IMR-90 (cell line): Measurements from ENCODE around the gene PDYN. TPM values are rescaled to one million over a fixed set of nuclear protein-coding genes. Genes with fewer than 3 reads are reported as not detected.

Experiments used
- ATAC-seq: fragments of 200-7000 bp; cut with Tn5 transposase; 2 replicates; pipeline ENCODE4 v1.9.1; 2020; ENCODE audit warnings: low read depth, mild to moderate bottlenecking, moderate library complexity
- BruUV-seq: library from RNA; stranded (reverse); fragments of 400-500 nt; replicated peaks from 2 replicates; lab custom pipeline; 2021; lab: Mats Ljungman, UMichigan
- CTCF ChIA-PET: fragments of 300-600 bp; formaldehyde crosslinking; extraction: SDS; loops from one replicate; lab custom pipeline; 2021; ENCODE audit warnings: antibody characterized with exemption; lab: Yijun Ruan, JAX
- POLR2A ChIA-PET: fragments of 300-600 bp; sonication (Branson Sonifier 250); formaldehyde crosslinking; loops from one replicate; lab custom pipeline; 2022; ENCODE audit warnings: antibody characterized with exemption; ENCODE audit not compliant: unreplicated experiment; lab: Charles Lee
- DNase-seq: peaks from one replicate; pipeline ENCODE4 v3.0.0; 2013
- H2AFZ ChIP-seq: replicated peaks from 2 replicates; pipeline ENCODE3; 2013; ENCODE audit warnings: low read length, mild to moderate bottlenecking; ENCODE audit not compliant: poor library complexity
- H2AK5ac ChIP-seq: 2 replicates; pipeline ENCODE4 v1.6.1; 2013; ENCODE audit warnings: low read depth, low read length, inconsistent platforms
- H2AK9ac ChIP-seq: replicated peaks from 2 replicates; pipeline ENCODE3; 2013; ENCODE audit warnings: mild to moderate bottlenecking, low read depth, low read length, moderate library complexity; ENCODE audit not compliant: poor library complexity
- H2BK120ac ChIP-seq: 2 replicates; pipeline ENCODE4 v1.6.1; 2013; ENCODE audit warnings: low read depth, low read length, inconsistent platforms
- H2BK15ac ChIP-seq: 3 replicates; pipeline ENCODE4 v1.6.1; 2013; ENCODE audit warnings: low read depth, low read length, inconsistent platforms
- H2BK20ac ChIP-seq: 2 replicates; pipeline ENCODE4 v1.6.1; 2013; ENCODE audit warnings: low read depth, mild to moderate bottlenecking, inconsistent platforms, low read length, moderate library complexity
- H2BK5ac ChIP-seq: 2 replicates; pipeline ENCODE4 v1.6.1; 2013; ENCODE audit warnings: mild to moderate bottlenecking, low read depth, low read length, inconsistent platforms; ENCODE audit not compliant: poor library complexity, severe bottlenecking
- H3K14ac ChIP-seq: replicated peaks from 2 replicates; pipeline ENCODE4 v1.6.1; 2013; ENCODE audit warnings: low read depth, low read length, inconsistent platforms
- H3K18ac ChIP-seq: 2 replicates; pipeline ENCODE4 v1.6.1; 2013; ENCODE audit warnings: low read depth, low read length, control low read depth
- H3K23ac ChIP-seq: 2 replicates; pipeline ENCODE4 v1.6.1; 2013; ENCODE audit warnings: low read depth, low read length, inconsistent platforms
- H3K27ac ChIP-seq: 2 replicates; pipeline ENCODE4 v1.5.1; 2013; ENCODE audit warnings: mild to moderate bottlenecking, control low read depth, low read length; ENCODE audit not compliant: insufficient read depth
- H3K27me3 ChIP-seq: 2 replicates; pipeline ENCODE4 v1.6.1; 2013; ENCODE audit warnings: low read length; ENCODE audit not compliant: control insufficient read depth, insufficient read depth
- H3K36me3 ChIP-seq: 2 replicates; pipeline ENCODE4 v1.6.1; 2013; ENCODE audit warnings: low read length, mixed read lengths; ENCODE audit not compliant: control insufficient read depth, insufficient read depth
- H3K4ac ChIP-seq: 2 replicates; pipeline ENCODE4 v1.6.1; 2013; ENCODE audit warnings: low read depth, low read length, inconsistent platforms
- H3K4me1 ChIP-seq: 2 replicates; pipeline ENCODE4 v1.6.1; 2013; ENCODE audit warnings: low read length, mixed read lengths; ENCODE audit not compliant: control insufficient read depth, insufficient read depth
- H3K4me2 ChIP-seq: 2 replicates; pipeline ENCODE4 v1.6.1; 2013; ENCODE audit warnings: low read depth, mild to moderate bottlenecking, control low read depth, low read length, moderate library complexity
- H3K4me3 ChIP-seq: 2 replicates; pipeline ENCODE4 v1.5.1; 2013; ENCODE audit warnings: low read depth, mild to moderate bottlenecking, control low read depth, low read length, moderate library complexity; ENCODE audit not compliant: insufficient read depth
- H3K56ac ChIP-seq: 2 replicates; pipeline ENCODE4 v1.6.1; 2013; ENCODE audit warnings: low read length, inconsistent platforms; ENCODE audit not compliant: insufficient read depth; ENCODE audit errors: extremely low read depth
- H3K79me1 ChIP-seq, 2 experiments: 2 replicates each; pipeline ENCODE4 v1.6.1; 2013; ENCODE audit warnings: low read length in 2 of 2, inconsistent platforms in 1 of 2, low read depth in 1 of 2
- H3K9ac ChIP-seq: 2 replicates; pipeline ENCODE4 v1.6.1; 2013; ENCODE audit warnings: low read depth, low read length, control low read depth
- H3K9me1 ChIP-seq: 2 replicates; pipeline ENCODE4 v1.6.1; 2013; ENCODE audit warnings: low read length, inconsistent platforms; ENCODE audit not compliant: insufficient read depth
- H3K9me3 ChIP-seq: 2 replicates; pipeline ENCODE4 v1.6.1; 2013; ENCODE audit warnings: low read length; ENCODE audit not compliant: control insufficient read depth, insufficient read depth
- H4K20me1 ChIP-seq: 2 replicates; pipeline ENCODE4 v1.6.1; 2013; ENCODE audit warnings: low read length, inconsistent platforms; ENCODE audit not compliant: insufficient read depth
- H4K5ac ChIP-seq: 2 replicates; pipeline ENCODE4 v1.6.1; 2013; ENCODE audit warnings: mild to moderate bottlenecking, low read depth, low read length, control low read depth
- H4K8ac ChIP-seq, 2 experiments: 2 replicates each; pipeline ENCODE4 v1.6.1; 2013; ENCODE audit warnings: low read depth in 2 of 2, low read length in 2 of 2, control low read depth in 1 of 2, inconsistent platforms in 1 of 2
- H4K91ac ChIP-seq: 2 replicates; pipeline ENCODE4 v1.6.1; 2013; ENCODE audit warnings: low read depth, low read length, inconsistent platforms; ENCODE audit not compliant: insufficient read depth
- BHLHE40 ChIP-seq: fragments of 150-350 bp; IDR thresholded peaks from 2 replicates; pipeline ENCODE4 v1.6.1; 2016; ENCODE audit warnings: mild to moderate bottlenecking, low read depth, low read length
- CEBPB ChIP-seq: IDR thresholded peaks from 2 replicates; pipeline ENCODE4 v1.6.1; 2012; ENCODE audit warnings: low read depth, low read length, improper control_type of control experiment
- CHD1 ChIP-seq: IDR thresholded peaks from 2 replicates; pipeline ENCODE4 v1.6.1; 2012; ENCODE audit warnings: low read depth, low read length, improper control_type of control experiment
- FOS ChIP-seq: fragments of 150-350 bp; IDR thresholded peaks from 2 replicates; pipeline ENCODE4 v1.6.1; 2016; ENCODE audit warnings: low read depth, low read length
- MAFK ChIP-seq: IDR thresholded peaks from 2 replicates; pipeline ENCODE4 v1.6.1; 2012; ENCODE audit warnings: low read depth, low read length, improper control_type of control experiment
- MAZ ChIP-seq: IDR thresholded peaks from 2 replicates; pipeline ENCODE4 v1.6.1; 2012; ENCODE audit warnings: low read depth, mild to moderate bottlenecking, low read length, improper control_type of control experiment, moderate library complexity, borderline replicate concordance
- MXI1 ChIP-seq: IDR thresholded peaks from 2 replicates; pipeline ENCODE4 v1.6.1; 2012; ENCODE audit warnings: low read depth, mild to moderate bottlenecking, low read length, moderate library complexity, borderline replicate concordance
- NFE2L2 ChIP-seq: fragments of 150-350 bp; IDR thresholded peaks from 2 replicates; pipeline ENCODE4 v1.6.1; 2016; ENCODE audit warnings: low read depth, mild to moderate bottlenecking, low read length
- POLR2A ChIP-seq: IDR thresholded peaks from 2 replicates; pipeline ENCODE4 v1.6.1; 2012; ENCODE audit warnings: mild to moderate bottlenecking, low read depth, low read length
- RAD21 ChIP-seq: IDR thresholded peaks from 2 replicates; pipeline ENCODE4 v1.6.1; 2012; ENCODE audit warnings: low read length, improper control_type of control experiment
- RCOR1 ChIP-seq: IDR thresholded peaks from 2 replicates; pipeline ENCODE4 v1.6.1; 2012; ENCODE audit warnings: mild to moderate bottlenecking, low read length, improper control_type of control experiment; ENCODE audit not compliant: insufficient replicate concordance
- RFX5 ChIP-seq: IDR thresholded peaks from 2 replicates; pipeline ENCODE4 v1.8.0; 2012; ENCODE audit warnings: low read depth, mild to moderate bottlenecking, low read length, moderate library complexity
- SMC3 ChIP-seq: fragments of 150-350 bp; IDR thresholded peaks from 2 replicates; pipeline ENCODE4 v1.6.1; 2016; ENCODE audit warnings: low read depth, mild to moderate bottlenecking, antibody characterized with exemption, low read length, moderate library complexity
- WGBS, 2 experiments: methylation state at CpG; one replicate each; pipeline versions ENCODE4 v1.1.5 to v1.1.7; 2013; ENCODE audit warnings: missing lambda C conversion rate in 2 of 2; ENCODE audit not compliant: insufficient read length in 1 of 2; ENCODE audit errors: extremely low coverage in 2 of 2; 5-methylcytosine and 5-hydroxymethylcytosine counted together
- dilution Hi-C: fragments of 300-500 bp; cut with HindIII; formaldehyde crosslinking; loops from one replicate; pipeline ENCODE4 v1.14.3; 2018; ENCODE audit warnings: low sequenced_read_pairs; ENCODE audit not compliant: unreplicated experiment
- in situ Hi-C: fragments of 300-500 bp; cut with MboI; formaldehyde crosslinking; loops from 3 replicates; pipeline ENCODE4 v1.14.3; 2019; ENCODE audit warnings: low sequenced_read_pairs, inconsistent platforms, mixed read lengths
- intact Hi-C: fragments of 100-400 bp; cut with micrococcal nuclease; formaldehyde crosslinking; loops from 2 replicates; pipeline ENCODE4 v1.10.0; 2022
- polyA plus RNA-seq, 3 experiments: library from polyadenylated mRNA; depleted of rRNA; stranded (reverse); fragments of >200 nt; gene quantifications; 2 replicates each; pipeline ENCODE4 v1.2.3, GENCODE V29; 2012; ENCODE audit warnings: low replicate concordance in 1 of 3
- total RNA-seq: library from RNA; depleted of rRNA; stranded (reverse); fragments of >200 nt; gene quantifications from 2 replicates; pipeline ENCODE4 v1.2.3, GENCODE V29; 2012
- TF ChIP-seq, protein P1 (sequence below): fragments of 150-350 bp; IDR thresholded peaks from 2 replicates; pipeline ENCODE4 v1.6.1; 2016; ENCODE audit warnings: low read depth, mild to moderate bottlenecking, low read length, moderate library complexity, borderline replicate concordance
- TF ChIP-seq, protein P2 (sequence below): fragments of 150-350 bp; IDR thresholded peaks from 2 replicates; pipeline ENCODE4 v1.6.1; 2017; ENCODE audit warnings: mild to moderate bottlenecking, antibody characterized with exemption, low read length, low read depth
- TF ChIP-seq, protein P3 (sequence below): conservative IDR thresholded peaks from 2 replicates; pipeline ENCODE4 v1.5.1; 2012; ENCODE audit warnings: mild to moderate bottlenecking, low read depth, low read length, improper control_type of control experiment

PDYN gene
- total and polyA plus RNA-seq, 2 of the 4 experiments (the other 2 are of a cell fraction), result not detected

DNA sequence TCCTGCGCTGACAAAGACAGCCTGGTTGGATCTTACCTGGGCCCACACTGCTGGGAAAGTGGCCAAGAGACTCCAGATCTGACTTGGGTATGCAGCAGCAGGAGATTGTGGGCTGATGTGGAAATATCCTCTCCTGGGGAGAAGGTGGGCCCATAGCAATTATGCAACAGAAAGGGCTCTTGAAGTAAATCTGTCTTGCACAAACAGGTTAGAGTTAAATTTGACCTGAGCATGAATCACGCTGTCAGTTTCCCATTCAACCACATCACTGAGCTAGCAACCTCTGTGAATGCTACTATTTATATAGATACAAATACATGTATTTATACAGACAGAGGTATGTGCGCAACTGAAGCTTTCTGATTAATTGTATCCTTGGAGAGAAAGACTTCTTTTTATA lies 28.3 kb upstream of the PDYN start:
- WGBS, 2 experiments, result no CpG with 5 or more reads among the region's 3 CpGs
- no peak overlapping the region for H3K18ac ChIP-seq
- H4K20me1 ChIP-seq, result no peaks in the 10 kb centered on the region
- no peaks in the 10 kb centered on the region for H3K9me1 ChIP-seq
- no peak overlapping the region for H3K4ac ChIP-seq
- H3K4me2 ChIP-seq, result no peak overlapping the region
- BruUV-seq, result no TSS peak
- H3K9ac ChIP-seq, result no peak overlapping the region
- intact Hi-C loops (no loop called here), in situ Hi-C loops (no loop called here), dilution Hi-C loops (no loop called here)
- no peaks in the 10 kb centered on the region for H3K79me1 ChIP-seq
- no peak overlapping the region for H4K8ac ChIP-seq
- DNase-seq (no peak), ATAC-seq (no peak)
- no peak overlapping the region for H2BK20ac ChIP-seq
- H3K27ac ChIP-seq, result no peak overlapping the region
- H3K36me3 ChIP-seq, result no peaks in the 10 kb centered on the region
- no peak overlapping the region for H2AK5ac ChIP-seq
- ChIA-PET POLR2A (no interaction called here), CTCF (no interaction called here)
- H3K4me3 ChIP-seq, result no peak overlapping the region
- H2BK120ac ChIP-seq, result no peak overlapping the region
- H3K27me3 ChIP-seq, result no peaks in the 10 kb centered on the region; the same call in 1 of the 2 replicates
- no peak overlapping the region for H2BK5ac ChIP-seq
- H3K4me1 ChIP-seq, result no peaks in the 10 kb centered on the region
- no peak overlapping the region for H3K14ac ChIP-seq
- H4K91ac ChIP-seq, result no peak overlapping the region
- H2AFZ ChIP-seq, result no peak overlapping the region
- H3K56ac ChIP-seq, result no peak overlapping the region
- H4K5ac ChIP-seq, result no peak overlapping the region
- H2BK15ac ChIP-seq, result no peak overlapping the region
- TF ChIP-seq FOS, result no peak
- no peak for TF ChIP-seq POLR2A
- TF ChIP-seq BHLHE40, result no peak
- TF ChIP-seq RCOR1, result no peak
- no peak for TF ChIP-seq SMC3
- TF ChIP-seq RAD21, result no peak
- TF ChIP-seq, protein P1, sequence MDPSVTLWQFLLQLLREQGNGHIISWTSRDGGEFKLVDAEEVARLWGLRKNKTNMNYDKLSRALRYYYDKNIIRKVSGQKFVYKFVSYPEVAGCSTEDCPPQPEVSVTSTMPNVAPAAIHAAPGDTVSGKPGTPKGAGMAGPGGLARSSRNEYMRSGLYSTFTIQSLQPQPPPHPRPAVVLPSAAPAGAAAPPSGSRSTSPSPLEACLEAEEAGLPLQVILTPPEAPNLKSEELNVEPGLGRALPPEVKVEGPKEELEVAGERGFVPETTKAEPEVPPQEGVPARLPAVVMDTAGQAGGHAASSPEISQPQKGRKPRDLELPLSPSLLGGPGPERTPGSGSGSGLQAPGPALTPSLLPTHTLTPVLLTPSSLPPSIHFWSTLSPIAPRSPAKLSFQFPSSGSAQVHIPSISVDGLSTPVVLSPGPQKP, result no peak
- TF ChIP-seq CHD1, result no peak
- TF ChIP-seq RFX5, result no peak
- TF ChIP-seq CEBPB, result no peak
- TF ChIP-seq MXI1, result no peak
- TF ChIP-seq, protein P2, sequence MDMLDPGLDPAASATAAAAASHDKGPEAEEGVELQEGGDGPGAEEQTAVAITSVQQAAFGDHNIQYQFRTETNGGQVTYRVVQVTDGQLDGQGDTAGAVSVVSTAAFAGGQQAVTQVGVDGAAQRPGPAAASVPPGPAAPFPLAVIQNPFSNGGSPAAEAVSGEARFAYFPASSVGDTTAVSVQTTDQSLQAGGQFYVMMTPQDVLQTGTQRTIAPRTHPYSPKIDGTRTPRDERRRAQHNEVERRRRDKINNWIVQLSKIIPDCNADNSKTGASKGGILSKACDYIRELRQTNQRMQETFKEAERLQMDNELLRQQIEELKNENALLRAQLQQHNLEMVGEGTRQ, result no peak
- TF ChIP-seq, protein P3, sequence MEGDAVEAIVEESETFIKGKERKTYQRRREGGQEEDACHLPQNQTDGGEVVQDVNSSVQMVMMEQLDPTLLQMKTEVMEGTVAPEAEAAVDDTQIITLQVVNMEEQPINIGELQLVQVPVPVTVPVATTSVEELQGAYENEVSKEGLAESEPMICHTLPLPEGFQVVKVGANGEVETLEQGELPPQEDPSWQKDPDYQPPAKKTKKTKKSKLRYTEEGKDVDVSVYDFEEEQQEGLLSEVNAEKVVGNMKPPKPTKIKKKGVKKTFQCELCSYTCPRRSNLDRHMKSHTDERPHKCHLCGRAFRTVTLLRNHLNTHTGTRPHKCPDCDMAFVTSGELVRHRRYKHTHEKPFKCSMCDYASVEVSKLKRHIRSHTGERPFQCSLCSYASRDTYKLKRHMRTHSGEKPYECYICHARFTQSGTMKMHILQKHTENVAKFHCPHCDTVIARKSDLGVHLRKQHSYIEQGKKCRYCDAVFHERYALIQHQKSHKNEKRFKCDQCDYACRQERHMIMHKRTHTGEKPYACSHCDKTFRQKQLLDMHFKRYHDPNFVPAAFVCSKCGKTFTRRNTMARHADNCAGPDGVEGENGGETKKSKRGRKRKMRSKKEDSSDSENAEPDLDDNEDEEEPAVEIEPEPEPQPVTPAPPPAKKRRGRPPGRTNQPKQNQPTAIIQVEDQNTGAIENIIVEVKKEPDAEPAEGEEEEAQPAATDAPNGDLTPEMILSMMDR, result no peak
- no peak for TF ChIP-seq NFE2L2
- TF ChIP-seq MAFK, result no peak
- TF ChIP-seq MAZ, result no peak
- H3K23ac ChIP-seq, result no peak overlapping the region
- no peaks in the 10 kb centered on the region; the same call in 1 of the 2 replicates for H3K9me3 ChIP-seq
- H2AK9ac ChIP-seq, result no peak overlapping the region
